Hepatocyte (in vitro differentiated cells): ENCODE measurements around the gene GRAMD1C.

ENCODE experiments used
- EZH2 ChIP-seq: fragments of 200-600 bp; sonication (generic); IDR thresholded peaks from 2 replicates; pipeline ENCODE4 v1.6.1; 2016; ENCODE audit warnings: antibody characterized with exemption, mild to moderate bottlenecking, borderline replicate concordance
- EZH2phosphoT487 ChIP-seq: fragments of 200-600 bp; sonication (generic); IDR thresholded peaks from one replicate; pipeline ENCODE4 v1.6.1; 2018; ENCODE audit warnings: antibody characterized with exemption, mild to moderate bottlenecking, low read depth, moderate library complexity; ENCODE audit not compliant: unreplicated experiment, severe bottlenecking
- TF ChIP-seq, protein P1 (sequence below): fragments of 200-600 bp; sonication (generic); IDR thresholded peaks from 2 replicates; pipeline ENCODE4 v1.5.1; 2016; ENCODE audit warnings: antibody characterized with exemption, mild to moderate bottlenecking; ENCODE audit not compliant: poor library complexity

DNA sequence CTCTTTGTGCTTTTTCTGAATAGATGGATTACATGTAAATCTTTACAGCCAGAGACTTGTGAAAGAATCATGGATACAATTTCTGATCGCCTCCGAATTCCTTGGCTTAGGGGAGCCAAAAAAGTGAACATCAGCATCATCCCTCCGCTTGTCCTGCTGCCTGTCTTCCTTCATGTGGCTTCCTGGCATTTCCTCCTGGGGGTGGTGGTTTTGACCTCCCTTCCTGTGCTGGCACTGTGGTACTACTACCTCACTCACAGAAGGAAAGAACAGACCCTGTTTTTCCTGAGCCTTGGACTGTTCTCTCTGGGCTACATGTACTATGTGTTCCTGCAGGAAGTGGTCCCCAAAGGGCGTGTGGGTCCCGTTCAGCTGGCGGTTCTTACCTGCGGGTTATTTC is 115.1 kb downstream of the GRAMD1C start:
- TF ChIP-seq, protein P1, sequence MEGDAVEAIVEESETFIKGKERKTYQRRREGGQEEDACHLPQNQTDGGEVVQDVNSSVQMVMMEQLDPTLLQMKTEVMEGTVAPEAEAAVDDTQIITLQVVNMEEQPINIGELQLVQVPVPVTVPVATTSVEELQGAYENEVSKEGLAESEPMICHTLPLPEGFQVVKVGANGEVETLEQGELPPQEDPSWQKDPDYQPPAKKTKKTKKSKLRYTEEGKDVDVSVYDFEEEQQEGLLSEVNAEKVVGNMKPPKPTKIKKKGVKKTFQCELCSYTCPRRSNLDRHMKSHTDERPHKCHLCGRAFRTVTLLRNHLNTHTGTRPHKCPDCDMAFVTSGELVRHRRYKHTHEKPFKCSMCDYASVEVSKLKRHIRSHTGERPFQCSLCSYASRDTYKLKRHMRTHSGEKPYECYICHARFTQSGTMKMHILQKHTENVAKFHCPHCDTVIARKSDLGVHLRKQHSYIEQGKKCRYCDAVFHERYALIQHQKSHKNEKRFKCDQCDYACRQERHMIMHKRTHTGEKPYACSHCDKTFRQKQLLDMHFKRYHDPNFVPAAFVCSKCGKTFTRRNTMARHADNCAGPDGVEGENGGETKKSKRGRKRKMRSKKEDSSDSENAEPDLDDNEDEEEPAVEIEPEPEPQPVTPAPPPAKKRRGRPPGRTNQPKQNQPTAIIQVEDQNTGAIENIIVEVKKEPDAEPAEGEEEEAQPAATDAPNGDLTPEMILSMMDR = no peak
- TF ChIP-seq EZH2 = no peak
- no peak for TF ChIP-seq EZH2phosphoT487
